Left lung (tissue), 10 donors: ENCODE measurements around the gene MYD88. TPM values are rescaled to one million over a fixed set of nuclear protein-coding genes. Genes with fewer than 3 reads are reported as not detected.

Source experiments
- ATAC-seq: fragments of 200-7000 bp; cut with Tn5 transposase; one replicate; pipeline ENCODE4 v1.9.1; 2020; ENCODE audit warnings: moderate library complexity
- DNase-seq, 4 donors: peaks; one replicate each; pipeline ENCODE4 v3.0.0-alpha.2; 2013 to 2020
- H3K27ac ChIP-seq, 2 donors: fragments of 200-600 bp; sonication (generic) in 1 of 2; one replicate each; pipeline versions ENCODE4 v1.5.0 to v1.8.0; 2020 to 2021
- H3K27me3 ChIP-seq, 2 donors: fragments of 200-600 bp; sonication (generic) in 1 of 2; one replicate each; pipeline versions ENCODE4 v1.5.0 to v1.8.0; 2020 to 2021
- H3K36me3 ChIP-seq, 2 donors: fragments of 200-600 bp; sonication (generic) in 1 of 2; one replicate each; pipeline versions ENCODE4 v1.5.0 to v1.8.0; 2020 to 2021
- H3K4me1 ChIP-seq, 2 donors: fragments of 200-600 bp; one replicate each; pipeline ENCODE4 v1.8.0; 2021
- H3K4me3 ChIP-seq, 2 donors: fragments of 200-600 bp; sonication (generic) in 1 of 2; one replicate each; pipeline versions ENCODE4 v1.5.0 to v1.8.0; 2020 to 2021; ENCODE audit warnings: mild to moderate bottlenecking in 1 of 2
- H3K9me3 ChIP-seq, 2 donors: fragments of 200-600 bp; sonication (generic) in 1 of 2; one replicate each; pipeline versions ENCODE4 v1.5.0 to v1.8.0; 2020 to 2021
- intact Hi-C, 2 donors: fragments of 100-400 bp; cut with DNase I; formaldehyde crosslinking; loops; one replicate each; pipeline versions ENCODE4 v1.11.2 to v1.14.2; 2022
- polyA plus RNA-seq, 6 donors: library from polyadenylated mRNA; unstranded; fragments of 120-200 nt; gene quantifications; one replicate each; pipeline ENCODE4 v1.2.1, GENCODE V29; 2013; ENCODE audit not compliant: insufficient read length in 6 of 6
- total RNA-seq, 2 donors: library from RNA; stranded (reverse); fragmentation: NEBNext Ultra II Directional; extraction: Animal tissue kit (Norgen Biotek cat#: 25700); gene quantifications; one replicate each; pipeline ENCODE4 v1.2.1, GENCODE V29; 2021
- TF ChIP-seq, protein P1 (sequence below), 2 donors: fragments of 200-600 bp; sonication (generic) in 1 of 2; IDR thresholded peaks; one replicate each; pipeline versions ENCODE4 v1.5.0 to v1.8.0; 2021; ENCODE audit warnings: antibody characterized with exemption in 2 of 2
- donor health status: DM: no; HTN: yes; CAD: no.
- donor health status: DM: no; HTN: no; CAD: no.

Gene MYD88
- total and polyA plus RNA-seq, 8 donors: 37.8 to 97.4 (median 40.9) TPM

DNA sequence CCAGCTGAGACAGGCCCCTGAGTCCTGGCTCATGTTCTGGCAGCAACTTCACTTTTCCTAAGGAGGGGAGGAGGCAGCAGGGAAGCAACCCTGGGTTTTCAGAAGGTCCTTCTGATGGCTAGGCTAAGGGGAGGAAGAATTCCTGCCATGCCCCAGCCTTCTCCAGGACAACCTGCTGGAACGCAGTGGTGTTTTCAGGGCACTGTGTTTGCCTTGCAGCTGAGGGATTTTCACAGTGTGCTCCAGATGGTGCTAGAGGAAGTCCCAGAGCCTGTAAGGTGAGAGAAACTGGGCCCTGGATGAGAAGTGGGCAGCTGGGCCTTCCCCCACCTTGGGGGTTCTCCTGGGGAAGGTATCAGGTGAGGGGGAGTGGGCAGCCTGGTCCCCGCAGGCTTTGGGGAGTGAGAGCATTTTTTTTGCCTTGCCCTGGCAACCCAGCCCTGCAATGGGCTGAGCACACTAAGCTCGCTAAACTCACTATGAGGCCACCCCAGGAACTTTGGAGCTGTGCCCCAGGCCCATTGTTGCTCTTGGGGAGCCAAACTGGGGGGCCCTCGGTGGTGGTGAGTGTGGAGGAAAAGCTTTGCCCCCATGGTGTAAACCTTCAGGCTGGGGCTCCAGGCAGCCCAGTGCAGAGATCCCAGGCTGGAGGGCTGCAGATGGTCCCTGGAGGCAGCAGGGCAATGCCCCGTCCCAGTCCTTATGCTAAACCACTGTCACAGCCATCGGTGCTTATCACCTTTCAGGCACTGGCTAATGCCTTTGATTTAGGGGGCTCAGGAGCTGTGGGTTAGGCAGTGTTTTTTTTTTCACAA lies 42.6 kb upstream of the MYD88 start:
- Histone ChIP-seq H3K36me3 (no peaks in the 10 kb centered on the region), H3K4me3 (no peak overlapping the region), H3K9me3 (no peaks in the 10 kb centered on the region), H3K27me3 (no peaks in the 10 kb centered on the region), H3K4me1 (peaks cover 0 to 4% of the 10 kb centered on the region in 2 donors), H3K27ac (no peak overlapping the region)
- intact Hi-C loops: no loop called here
- ATAC-seq (no peak), DNase-seq (no peak)
- TF ChIP-seq, protein P1, sequence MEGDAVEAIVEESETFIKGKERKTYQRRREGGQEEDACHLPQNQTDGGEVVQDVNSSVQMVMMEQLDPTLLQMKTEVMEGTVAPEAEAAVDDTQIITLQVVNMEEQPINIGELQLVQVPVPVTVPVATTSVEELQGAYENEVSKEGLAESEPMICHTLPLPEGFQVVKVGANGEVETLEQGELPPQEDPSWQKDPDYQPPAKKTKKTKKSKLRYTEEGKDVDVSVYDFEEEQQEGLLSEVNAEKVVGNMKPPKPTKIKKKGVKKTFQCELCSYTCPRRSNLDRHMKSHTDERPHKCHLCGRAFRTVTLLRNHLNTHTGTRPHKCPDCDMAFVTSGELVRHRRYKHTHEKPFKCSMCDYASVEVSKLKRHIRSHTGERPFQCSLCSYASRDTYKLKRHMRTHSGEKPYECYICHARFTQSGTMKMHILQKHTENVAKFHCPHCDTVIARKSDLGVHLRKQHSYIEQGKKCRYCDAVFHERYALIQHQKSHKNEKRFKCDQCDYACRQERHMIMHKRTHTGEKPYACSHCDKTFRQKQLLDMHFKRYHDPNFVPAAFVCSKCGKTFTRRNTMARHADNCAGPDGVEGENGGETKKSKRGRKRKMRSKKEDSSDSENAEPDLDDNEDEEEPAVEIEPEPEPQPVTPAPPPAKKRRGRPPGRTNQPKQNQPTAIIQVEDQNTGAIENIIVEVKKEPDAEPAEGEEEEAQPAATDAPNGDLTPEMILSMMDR (IDR thresholded peaks at IDR 0.05): no peak

DNA sequence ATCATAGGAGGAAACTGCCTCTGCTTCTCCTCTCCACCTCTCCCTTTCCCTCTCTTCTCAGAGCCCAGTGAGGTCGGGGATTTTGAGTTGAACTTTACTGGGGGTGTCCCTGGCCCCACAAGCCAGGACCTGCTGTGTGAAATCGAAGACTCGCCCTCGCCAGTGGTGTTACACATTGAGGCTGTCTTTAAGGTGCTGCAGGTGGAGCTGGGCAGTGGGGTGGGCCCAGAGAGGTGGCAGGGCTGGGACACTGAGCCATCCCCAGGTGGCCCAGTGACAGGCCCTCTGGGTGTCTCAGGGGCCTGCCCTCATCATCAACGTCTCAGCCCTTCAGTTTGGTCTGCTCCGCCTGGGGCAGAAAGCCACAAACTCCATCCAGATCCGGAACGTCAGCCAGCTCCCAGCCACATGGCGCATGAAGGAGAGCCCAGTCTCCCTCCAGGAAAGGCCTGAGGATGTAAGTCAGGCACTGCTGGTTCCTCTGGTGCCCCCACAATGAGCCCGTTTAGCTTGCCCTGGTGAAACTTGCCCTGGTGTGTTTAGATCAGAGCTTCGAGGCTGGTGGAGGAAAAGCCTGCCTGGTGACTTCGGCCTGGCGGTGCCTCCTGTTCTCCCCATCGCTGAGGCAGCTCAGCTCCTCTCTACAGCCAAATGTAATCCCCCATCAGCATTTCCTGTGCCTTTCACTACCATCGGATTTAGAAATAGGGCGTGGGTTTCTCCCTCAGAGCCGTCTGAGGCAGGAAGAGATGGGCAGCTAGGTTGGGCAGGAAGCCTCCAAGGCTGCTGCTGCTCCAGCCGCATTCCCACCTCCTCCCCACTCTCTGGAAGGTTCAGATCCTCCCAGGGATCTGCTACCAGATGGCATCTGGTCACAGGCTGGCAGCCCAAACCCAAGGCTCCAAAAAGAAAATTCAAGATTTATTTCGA lies 40.8 kb upstream of the MYD88 start:
- ATAC-seq (no peak), DNase-seq (no peak)
- Histone ChIP-seq H3K4me1 (peaks cover 0 to 15% of the 10 kb centered on the region in 2 donors), H3K27ac (no peak overlapping the region), H3K36me3 (no peaks in the 10 kb centered on the region), H3K27me3 (no peaks in the 10 kb centered on the region), H3K4me3 (no peak overlapping the region), H3K9me3 (no peaks in the 10 kb centered on the region)
- TF ChIP-seq, protein P1 (IDR thresholded peaks at IDR 0.05): no peak
- intact Hi-C loops: no loop called here

DNA sequence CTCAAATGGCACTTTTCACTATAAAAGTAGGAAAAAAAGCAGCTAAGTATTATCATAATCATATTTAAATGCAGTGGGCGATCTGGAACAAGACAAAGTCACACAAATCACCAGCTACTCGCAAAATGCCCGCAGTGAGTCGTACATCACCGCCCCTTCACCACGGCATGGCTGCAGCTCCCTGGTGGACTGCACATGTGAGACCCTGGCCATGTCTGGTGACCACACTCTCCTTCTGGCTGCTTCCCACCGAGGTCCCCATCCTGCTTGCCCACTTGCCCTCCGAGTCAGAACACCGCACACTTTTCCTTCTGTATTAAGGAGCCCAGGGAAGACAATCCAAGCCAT lies 40.1 kb upstream of the MYD88 start:
- DNase-seq (no peak), ATAC-seq (no peak)
- H3K4me3 ChIP-seq: no peak overlapping the region
- intact Hi-C loops: no loop called here
- TF ChIP-seq, protein P1 (IDR thresholded peaks at IDR 0.05): no peak
- H3K27ac ChIP-seq: no peak overlapping the region
- H3K36me3 ChIP-seq: no peaks in the 10 kb centered on the region
- peaks cover 0 to 21% of the 10 kb centered on the region in 2 donors for H3K4me1 ChIP-seq
- H3K9me3 ChIP-seq: no peaks in the 10 kb centered on the region
- no peaks in the 10 kb centered on the region for H3K27me3 ChIP-seq

DNA sequence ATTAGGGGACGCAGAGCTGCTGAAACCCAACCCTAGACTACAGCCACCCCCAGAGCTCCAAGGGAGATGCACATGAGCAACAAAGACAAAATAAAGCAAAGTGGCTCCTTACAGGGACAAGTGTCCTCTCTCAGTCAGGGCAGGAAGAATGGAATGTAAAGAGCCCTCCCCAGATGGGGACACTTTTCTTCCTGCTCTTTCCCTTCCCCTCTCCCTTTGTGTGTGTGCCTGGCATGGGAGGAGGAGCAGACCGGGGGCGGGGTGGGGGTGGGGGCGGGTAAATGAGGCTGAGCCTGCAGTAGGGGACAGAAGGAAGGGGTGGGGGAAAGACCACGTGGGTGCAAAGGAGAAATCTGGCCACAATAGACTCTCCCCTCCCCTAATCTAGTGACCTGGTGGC lies 38.9 kb upstream of the MYD88 start:
- DNase-seq (no peak), ATAC-seq (peak; percentile 77)
- H3K9me3 ChIP-seq: no peaks in the 10 kb centered on the region
- intact Hi-C loops: no loop called here
- H3K27ac ChIP-seq: no peak overlapping the region
- H3K27me3 ChIP-seq: no peaks in the 10 kb centered on the region
- no peak overlapping the region for H3K4me3 ChIP-seq
- TF ChIP-seq, protein P1 (IDR thresholded peaks at IDR 0.05): no peak
- H3K36me3 ChIP-seq: no peaks in the 10 kb centered on the region
- H3K4me1 ChIP-seq: peaks cover 0 to 25% of the 10 kb centered on the region in 2 donors

DNA sequence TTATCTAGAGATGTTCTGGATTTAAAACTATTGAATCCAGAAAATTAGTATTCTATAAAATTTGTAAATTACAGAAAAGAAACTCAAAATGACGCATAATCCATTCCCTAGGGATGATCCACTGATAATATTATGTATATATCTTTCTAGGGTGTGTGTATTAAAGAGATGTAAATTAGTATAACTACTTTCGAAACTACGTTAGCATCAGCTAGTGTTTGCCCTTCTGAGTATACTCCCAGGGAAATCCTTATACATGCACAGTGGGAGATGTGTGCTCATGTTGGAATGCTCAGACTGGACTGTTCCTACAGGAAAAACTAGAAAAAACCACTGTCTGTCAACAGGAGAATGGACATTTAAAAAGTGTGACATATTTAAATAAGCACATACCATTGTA lies 38.0 kb upstream of the MYD88 start:
- H3K36me3 ChIP-seq: no peaks in the 10 kb centered on the region
- no peak overlapping the region for H3K4me3 ChIP-seq
- ATAC-seq: no peak
- no peaks in the 10 kb centered on the region for H3K27me3 ChIP-seq
- intact Hi-C loops: no loop called here
- DNase-seq: no peak
- H3K4me1 ChIP-seq: peaks cover 0 to 25% of the 10 kb centered on the region in 2 donors
- peaks cover 0 to 3% of the 10 kb centered on the region in 2 donors for H3K9me3 ChIP-seq
- no peak overlapping the region for H3K27ac ChIP-seq
- TF ChIP-seq, protein P1 (IDR thresholded peaks at IDR 0.05): no peak
